ENCODE data around the gene SARM1. TPM values are rescaled to one million over a fixed set of nuclear protein-coding genes. Genes with fewer than 3 reads are reported as not detected.

SARM1 gene
- total and polyA plus RNA-seq, 2 of the 8 experiments (the other 6 are each of a cell fraction or from before 2014, with no cell fraction given) = 5.8 to 9.2 TPM

GRCh38 chr17:28427371-28427770 is 55.9 kb downstream of the SARM1 start:
- no peak for DNase-seq (ENCODE audit: low read depth in 1 of 2, low spot score in 2 of 2)
- CTCF ChIA-PET (ENCODE audit: partially characterized antibody) = interaction anchor here (1.7 kb wide), 1 partner anchor 54 kb away, joined by 4 read pairs; no protein-coding TSS in a partner anchor

More at GRCh38 chr17:28427371-28427770, 55.9 kb downstream of the SARM1 start:
- Histone ChIP-seq H4K91ac (replicated peaks; ENCODE audit: insufficient read length, low read length) (no peak overlapping the region), H3K9ac (replicated peaks in 1 of 4; ENCODE audit: extremely low read depth in 1 of 4, low read depth in 3 of 4, low read length in 3 of 4) (no peak overlapping the region), H2AFZ (ENCODE audit: low read length) (no peak overlapping the region), H3K18ac (ENCODE audit: extremely low read depth, low read length) (no peak overlapping the region), H4K8ac (ENCODE audit: extremely low read depth, insufficient read depth, low read length) (no peak overlapping the region), H2AK5ac (ENCODE audit: low read depth, low read length) (no peak overlapping the region), H3K79me2 (ENCODE audit: control insufficient read depth in 1 of 2, insufficient read depth in 2 of 2, low read length in 2 of 2) (no peaks in the 10 kb centered on the region), H3K4me3 (ENCODE audit: extremely low read depth in 1 of 4, insufficient read depth in 2 of 4, low read depth in 3 of 4, low read length in 4 of 4) (no peak overlapping the region), H3K36me3 (ENCODE audit: control insufficient read depth in 2 of 4, insufficient read depth in 4 of 4, low read length in 3 of 4) (no peaks in the 10 kb centered on the region), H3K23me2 (ENCODE audit: low read depth, low read length) (no peaks in the 10 kb centered on the region), H2BK5ac (ENCODE audit: low read depth, low read length) (no peak overlapping the region), H3K27ac (ENCODE audit: low read depth, low read length) (no peak overlapping the region), H2BK15ac (ENCODE audit: low read length) (no peak overlapping the region), H3K9me3 (ENCODE audit: insufficient read depth in 2 of 2, low read depth in 1 of 2, low read length in 1 of 2) (no peaks in the 10 kb centered on the region), H3K14ac (ENCODE audit: insufficient read length) (no peak overlapping the region), H4K5ac (ENCODE audit: insufficient read length, low read depth, low read length) (no peak overlapping the region), H2BK20ac (ENCODE audit: low read length) (no peak overlapping the region), H2BK12ac (ENCODE audit: low read depth, low read length) (no peak overlapping the region), H3K79me1 (ENCODE audit: low read depth, low read length) (no peaks in the 10 kb centered on the region), H3K56ac (replicated peaks; ENCODE audit: insufficient read length, low read depth, low read length) (no peak overlapping the region), H3K4ac (replicated peaks; ENCODE audit: insufficient read length, low read depth, low read length) (no peak overlapping the region), H4K20me1 (replicated peaks in 1 of 2; ENCODE audit: control insufficient read depth in 1 of 2, insufficient read depth in 2 of 2, low read length in 2 of 2) (no peaks in the 10 kb centered on the region), H3K27me3 (replicated peaks in 1 of 4; ENCODE audit: control insufficient read depth in 3 of 4, extremely low read depth in 1 of 4, insufficient read depth in 3 of 4, low read length in 3 of 4) (no peaks in the 10 kb centered on the region), H3K4me2 (ENCODE audit: insufficient read depth in 1 of 2, low read depth in 2 of 2, low read length in 2 of 2) (no peak overlapping the region), H2BK120ac (replicated peaks; ENCODE audit: low read depth, low read length) (no peak overlapping the region), H3K4me1 (replicated peaks in 1 of 4; ENCODE audit: control insufficient read depth in 3 of 4, insufficient read depth in 4 of 4, low read length in 3 of 4) (no peaks in the 10 kb centered on the region; a peak in 1 of 7 replicates), H3K23ac (ENCODE audit: insufficient read length) (no peak overlapping the region)
- 93% methylated on average over 5 of the region's 5 CpGs; no CpG with 5 or more reads in 1 of the 2 experiments for WGBS, 2 experiments (ENCODE audit: extremely low coverage in 1 of 2, insufficient coverage in 1 of 2, insufficient read length in 1 of 2, insufficient replicate concordance in 2 of 2, low coverage in 1 of 2, low lambda C conversion rate in 2 of 2, missing lambda C conversion rate in 1 of 2)
- TF ChIP-seq SIRT6 (IDR thresholded peaks at IDR 0.05; ENCODE audit: low read length) (no peak), PHF8 (conservative IDR thresholded peaks at IDR 0.05; ENCODE audit: low read depth, low read length) (no peak), ATF2 (IDR thresholded peaks at IDR 0.05; ENCODE audit: low read length) (no peak), RFX5 (IDR thresholded peaks at IDR 0.05; ENCODE audit: borderline replicate concordance, low read depth, low read length) (no peak), NANOG (IDR thresholded peaks at IDR 0.05; ENCODE audit: insufficient read depth, low read depth, low read length, poor library complexity, severe bottlenecking) (no peak), RNF2 (IDR thresholded peaks at IDR 0.05; ENCODE audit: borderline replicate concordance, low read depth, low read length, missing control alignments, poor library complexity, severe bottlenecking) (no peak), TBP (IDR thresholded peaks at IDR 0.05; ENCODE audit: low read depth, low read length) (no peak), SP2 (IDR thresholded peaks at IDR 0.05; ENCODE audit: low read length) (no peak), GTF2F1 (IDR thresholded peaks at IDR 0.05; ENCODE audit: borderline replicate concordance, low read depth, low read length) (no peak), POU5F1 (IDR thresholded peaks at IDR 0.05; ENCODE audit: low read depth, low read length) (no peak)
- TF ChIP-seq, protein P1, sequence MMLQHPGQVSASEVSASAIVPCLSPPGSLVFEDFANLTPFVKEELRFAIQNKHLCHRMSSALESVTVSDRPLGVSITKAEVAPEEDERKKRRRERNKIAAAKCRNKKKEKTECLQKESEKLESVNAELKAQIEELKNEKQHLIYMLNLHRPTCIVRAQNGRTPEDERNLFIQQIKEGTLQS (IDR thresholded peaks at IDR 0.05; ENCODE audit: insufficient read depth, low read depth, low read length) = no peak
- POLR2A ChIA-PET (ENCODE audit: partially characterized antibody) = no interaction called here
- FAIRE-seq = no peak

All from H1 (cell line).